ENCODE measurements around the gene IDUA.
"Not testable (repeated sequence)": the region's sequence is repeated elsewhere in the genome, so short reads cannot be mapped to it uniquely, and the experiment has no call there.

The IDUA gene

GRCh38 chr4:986879-987623 is at the start of gene IDUA:
TSS of gene IDUA (plus strand) at chr4:987044. CDS start at chr4:987085, 41 bp downstream.
- Mint-ChIP-seq H3K27me3 (no peaks in the 10 kb centered on the region), H3K36me3 (no peaks in the 10 kb centered on the region), H3K4me1 (ENCODE audit: low read depth) (peaks cover 25% of the 10 kb centered on the region), H3K9me3 (ENCODE audit: low read depth) (no peaks in the 10 kb centered on the region), H3K27ac (peak within 1 kb of the TSS; percentile 90), H3K4me3 (peak within 1 kb of the TSS; percentile 89)

DNA sequence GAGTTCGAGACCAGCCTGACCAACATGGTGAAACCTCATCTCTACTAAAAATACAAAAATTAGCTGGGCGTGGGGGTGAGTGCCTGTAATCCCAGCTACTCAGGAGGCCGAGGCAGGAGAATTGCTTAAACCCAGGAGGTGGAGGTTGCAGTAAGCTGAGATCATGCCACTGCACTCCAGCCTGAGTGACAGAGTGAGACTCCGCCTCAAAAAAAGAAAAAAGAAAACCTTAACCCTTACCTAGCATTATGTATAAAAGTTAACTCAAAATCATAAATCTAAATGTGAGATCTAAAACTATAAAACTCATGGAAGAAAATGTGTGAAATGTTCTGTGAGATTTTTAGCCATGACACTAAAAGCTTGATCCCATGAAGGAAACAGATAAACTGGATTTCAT is 47.3 kb upstream of the IDUA start:
- H3K9me3 Mint-ChIP-seq (ENCODE audit: low read depth); H3K27ac Mint-ChIP-seq; H3K36me3 Mint-ChIP-seq; H3K4me3 Mint-ChIP-seq; H3K4me1 Mint-ChIP-seq (ENCODE audit: low read depth); H3K27me3 Mint-ChIP-seq: not testable (repeated sequence)

DNA sequence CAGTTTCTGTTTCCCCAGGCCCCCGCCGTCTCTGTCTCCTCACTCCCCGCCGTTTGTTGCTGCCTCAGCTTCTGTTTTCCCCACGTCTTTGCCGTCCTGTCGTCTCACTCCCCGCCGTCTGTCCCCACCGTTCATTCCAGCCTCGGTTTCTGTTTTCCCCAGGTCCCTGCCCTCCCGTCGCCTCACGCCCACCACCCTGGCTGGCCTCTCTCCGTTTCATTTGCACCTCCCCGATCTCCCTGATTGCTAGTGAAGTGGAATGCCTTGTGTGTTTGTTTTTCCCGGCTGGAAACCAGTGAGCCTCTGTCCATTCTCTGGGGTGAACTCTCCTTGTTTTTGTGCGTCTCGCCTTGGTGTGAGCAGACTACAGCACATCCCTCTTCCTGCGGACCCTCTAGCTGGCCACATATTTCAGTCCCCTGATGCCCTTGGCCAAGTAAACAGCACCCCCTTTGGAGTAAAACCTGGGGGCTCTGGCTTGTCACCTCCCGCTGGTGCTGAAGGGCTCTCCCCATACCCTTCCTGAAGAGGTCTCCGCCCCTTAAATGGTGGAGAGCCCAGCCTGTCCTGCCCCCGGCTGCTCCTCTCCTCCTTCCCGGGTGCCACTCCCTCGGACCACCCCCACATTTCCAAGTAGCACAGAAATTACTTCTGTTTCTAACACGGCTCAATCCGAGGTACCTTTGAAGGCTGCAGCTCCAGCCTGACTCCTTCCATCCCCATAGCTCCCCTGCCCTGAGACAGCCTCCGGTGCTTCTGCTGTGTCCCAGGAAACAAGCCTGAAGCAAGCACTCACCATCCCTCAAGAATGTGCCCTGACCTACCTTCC is 41.4 kb upstream of the IDUA start:
- Mint-ChIP-seq H3K27me3 (no peaks in the 10 kb centered on the region), H3K36me3 (no peaks in the 10 kb centered on the region), H3K27ac (no peak overlapping the region), H3K4me1 (ENCODE audit: low read depth) (no peaks in the 10 kb centered on the region), H3K9me3 (ENCODE audit: low read depth) (no peaks in the 10 kb centered on the region), H3K4me3 (no peak overlapping the region)

DNA sequence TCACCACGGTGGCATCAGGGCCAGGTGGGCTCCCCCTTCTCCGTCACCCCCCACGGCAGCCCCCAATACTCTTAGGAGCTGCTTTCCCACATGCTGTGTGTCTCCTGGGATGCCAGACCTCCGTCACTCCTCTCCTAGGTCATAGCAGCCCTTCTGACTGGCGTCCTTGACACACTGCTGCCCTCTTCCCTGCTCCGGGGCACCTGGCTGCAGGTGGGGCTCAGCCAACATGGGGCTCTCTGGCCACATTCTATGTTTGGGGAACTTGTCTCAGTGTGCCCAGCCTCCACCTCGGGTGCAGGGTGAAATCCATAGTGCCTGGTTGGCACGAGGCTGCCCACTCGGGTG is 40.8 kb upstream of the IDUA start:
- H3K9me3 Mint-ChIP-seq (ENCODE audit: low read depth) = no peaks in the 10 kb centered on the region
- no peak overlapping the region for H3K27ac Mint-ChIP-seq
- H3K4me3 Mint-ChIP-seq = no peak overlapping the region
- H3K27me3 Mint-ChIP-seq = no peaks in the 10 kb centered on the region
- no peaks in the 10 kb centered on the region for H3K36me3 Mint-ChIP-seq
- H3K4me1 Mint-ChIP-seq (ENCODE audit: low read depth) = no peaks in the 10 kb centered on the region

GRCh38 chr4:946517-947471 is 40.0 kb upstream of the IDUA start:
- Mint-ChIP-seq H3K27me3 (no peaks in the 10 kb centered on the region), H3K4me3 (no peak overlapping the region), H3K9me3 (ENCODE audit: low read depth) (no peaks in the 10 kb centered on the region), H3K27ac (no peak overlapping the region), H3K4me1 (ENCODE audit: low read depth) (no peaks in the 10 kb centered on the region), H3K36me3 (no peaks in the 10 kb centered on the region)

DNA sequence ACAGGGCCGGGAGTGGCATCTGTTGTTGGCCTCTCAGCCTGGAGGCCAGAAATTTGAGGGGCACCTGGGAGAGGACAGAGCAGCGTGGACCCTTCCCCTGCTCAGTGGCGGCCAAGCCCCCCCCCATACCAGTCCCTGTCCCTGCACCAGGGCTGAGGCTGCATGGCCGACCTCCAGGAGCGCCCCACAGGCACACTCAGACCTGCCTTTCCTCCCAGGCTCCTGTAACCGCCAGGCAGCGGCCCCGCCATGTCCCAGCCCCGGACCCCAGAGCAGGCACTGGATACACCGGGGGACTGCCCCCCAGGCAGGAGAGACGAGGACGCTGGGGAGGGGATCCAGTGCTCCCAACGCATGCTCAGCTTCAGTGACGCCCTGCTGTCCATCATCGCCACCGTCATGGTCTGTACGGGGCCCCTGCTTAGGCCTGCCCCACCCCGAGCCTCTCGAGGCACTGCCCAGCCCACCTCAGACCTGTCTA is 39.3 kb upstream of the IDUA start:
- Mint-ChIP-seq H3K27me3 (no peaks in the 10 kb centered on the region), H3K4me3 (no peak overlapping the region), H3K27ac (no peak overlapping the region), H3K9me3 (ENCODE audit: low read depth) (no peaks in the 10 kb centered on the region), H3K4me1 (ENCODE audit: low read depth) (no peaks in the 10 kb centered on the region), H3K36me3 (no peaks in the 10 kb centered on the region)

GRCh38 chr4:948101-948935 is 38.5 kb upstream of the IDUA start:
- H3K9me3 Mint-ChIP-seq (ENCODE audit: low read depth) = no peaks in the 10 kb centered on the region

GRCh38 chr4:948936-949300 is 37.9 kb upstream of the IDUA start:
- Mint-ChIP-seq H3K36me3 (no peaks in the 10 kb centered on the region), H3K4me1 (ENCODE audit: low read depth) (no peaks in the 10 kb centered on the region), H3K4me3 (no peak overlapping the region), H3K27me3 (no peaks in the 10 kb centered on the region), H3K27ac (no peak overlapping the region), H3K9me3 (ENCODE audit: low read depth) (no peaks in the 10 kb centered on the region)

More at GRCh38 chr4:948101-948935, 38.5 kb upstream of the IDUA start:
- Mint-ChIP-seq H3K36me3 (no peaks in the 10 kb centered on the region), H3K27ac (peak overlapping the region; percentile 41), H3K27me3 (no peaks in the 10 kb centered on the region), H3K4me3 (no peak overlapping the region), H3K4me1 (ENCODE audit: low read depth) (no peaks in the 10 kb centered on the region)

DNA sequence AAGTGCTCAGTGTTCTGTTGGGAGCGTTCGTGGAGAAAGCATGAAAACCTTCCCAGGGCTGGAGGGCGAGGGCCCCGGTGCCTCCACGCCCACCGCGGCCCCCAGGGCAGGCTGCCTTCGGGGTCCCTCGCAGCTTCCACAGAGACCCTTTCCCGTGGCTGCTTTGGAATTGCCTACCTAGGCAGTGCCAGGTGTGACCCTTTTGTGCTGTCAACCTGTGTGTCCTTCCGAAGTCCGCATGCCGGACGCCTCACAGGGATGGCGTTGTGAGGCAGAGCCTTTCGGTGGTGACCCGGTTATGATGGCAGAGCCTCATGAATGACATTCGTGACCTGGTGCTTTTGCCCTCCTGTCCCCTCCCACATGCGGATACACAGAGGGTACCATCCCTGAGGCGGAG is 37.2 kb upstream of the IDUA start:
- no peak overlapping the region for H3K4me3 Mint-ChIP-seq
- H3K36me3 Mint-ChIP-seq = peaks cover 1% of the 10 kb centered on the region
- no peak overlapping the region for H3K27ac Mint-ChIP-seq
- H3K27me3 Mint-ChIP-seq = no peaks in the 10 kb centered on the region
- H3K4me1 Mint-ChIP-seq (ENCODE audit: low read depth) = no peaks in the 10 kb centered on the region
- H3K9me3 Mint-ChIP-seq (ENCODE audit: low read depth) = no peaks in the 10 kb centered on the region

DNA sequence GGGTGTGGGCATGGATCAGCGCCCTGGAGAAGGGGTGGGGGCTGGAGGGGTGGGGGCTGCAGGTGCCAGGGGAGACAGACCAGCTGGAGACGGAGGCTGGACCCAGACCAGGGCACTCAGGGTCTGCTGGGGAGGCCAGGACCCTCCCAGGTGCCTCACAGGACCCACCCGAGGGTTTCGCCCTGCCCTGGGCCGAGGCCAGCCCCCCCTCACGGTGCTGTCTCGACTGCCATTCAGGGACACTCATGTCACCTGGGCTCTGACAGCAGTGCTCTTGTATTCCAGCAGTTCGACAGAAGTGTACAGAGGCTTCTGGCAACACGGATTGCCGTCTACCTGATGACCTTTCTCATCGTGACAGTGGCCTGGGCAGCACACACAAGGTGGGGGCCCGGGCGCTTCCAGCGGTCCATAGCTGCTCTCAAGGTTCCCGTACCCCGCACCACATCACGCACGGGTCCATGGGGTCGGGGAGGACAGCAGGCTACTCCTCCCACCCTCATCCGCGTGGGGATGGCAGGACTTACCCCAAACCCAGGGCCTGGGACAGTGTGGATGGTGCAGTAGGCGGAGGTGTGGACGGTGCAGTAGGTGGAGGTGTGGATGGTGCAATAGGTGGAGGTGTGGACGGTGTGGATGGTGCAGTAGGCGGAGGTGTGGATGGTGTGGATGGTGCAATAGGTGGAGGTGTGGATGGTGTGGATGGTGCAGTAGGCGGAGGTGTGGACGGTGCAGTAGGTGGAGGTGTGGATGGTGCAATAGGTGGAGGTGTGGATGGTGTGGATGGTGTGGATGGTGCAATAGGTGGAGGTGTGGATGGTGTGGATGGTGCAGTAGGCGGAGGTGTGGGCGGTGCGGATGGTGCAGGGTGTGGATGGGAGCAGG is 36.5 kb upstream of the IDUA start:
- Mint-ChIP-seq H3K36me3 (peaks cover 2% of the 10 kb centered on the region), H3K27ac (no peak overlapping the region), H3K9me3 (ENCODE audit: low read depth) (no peaks in the 10 kb centered on the region), H3K4me1 (ENCODE audit: low read depth) (no peaks in the 10 kb centered on the region), H3K27me3 (no peaks in the 10 kb centered on the region), H3K4me3 (no peak overlapping the region)

DNA sequence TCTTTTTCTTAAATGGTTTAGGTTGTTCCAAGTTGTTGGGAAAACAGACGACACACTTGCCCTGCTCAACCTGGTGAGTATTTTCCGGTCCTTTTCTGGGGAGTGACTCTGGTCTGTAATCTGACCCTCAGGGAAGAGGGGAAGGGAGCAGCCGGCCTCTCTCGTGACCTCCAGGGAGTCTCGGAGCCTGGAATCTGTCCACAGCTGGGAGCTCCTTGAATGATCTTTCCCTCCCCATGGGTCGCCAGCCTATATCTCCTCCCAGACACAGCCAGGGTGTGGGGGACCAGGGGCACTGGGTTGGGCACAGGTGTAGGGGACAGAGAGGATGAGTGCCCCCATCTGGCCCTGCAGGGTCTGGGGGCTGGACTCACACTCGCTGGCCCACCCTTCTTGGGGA is 35.7 kb upstream of the IDUA start:
- Mint-ChIP-seq H3K27me3 (no peaks in the 10 kb centered on the region), H3K9me3 (ENCODE audit: low read depth) (no peaks in the 10 kb centered on the region), H3K36me3 (peaks cover 2% of the 10 kb centered on the region), H3K4me1 (ENCODE audit: low read depth) (no peaks in the 10 kb centered on the region), H3K4me3 (no peak overlapping the region), H3K27ac (no peak overlapping the region)

GRCh38 chr4:951594-952468 is 35.0 kb upstream of the IDUA start:
- H3K4me1 Mint-ChIP-seq (ENCODE audit: low read depth) = no peaks in the 10 kb centered on the region
- no peaks in the 10 kb centered on the region for H3K9me3 Mint-ChIP-seq (ENCODE audit: low read depth)
- no peaks in the 10 kb centered on the region for H3K27me3 Mint-ChIP-seq
- H3K4me3 Mint-ChIP-seq = no peak overlapping the region
- no peak overlapping the region for H3K27ac Mint-ChIP-seq
- peaks cover 2% of the 10 kb centered on the region for H3K36me3 Mint-ChIP-seq

Measured in activated naive CD8-positive, alpha-beta T cell (primary cell).